ENCODE results near the gene CDCA7.

GRCh38 chr2:173357346-173357745 is 2.7 kb downstream of the CDCA7 start:
- TF ChIP-seq POLR2AphosphoS5 (IDR thresholded peaks at IDR 0.05) (no peak), POLR2A (IDR thresholded peaks at IDR 0.05) (no peak)
- TF ChIP-seq, protein P1, sequence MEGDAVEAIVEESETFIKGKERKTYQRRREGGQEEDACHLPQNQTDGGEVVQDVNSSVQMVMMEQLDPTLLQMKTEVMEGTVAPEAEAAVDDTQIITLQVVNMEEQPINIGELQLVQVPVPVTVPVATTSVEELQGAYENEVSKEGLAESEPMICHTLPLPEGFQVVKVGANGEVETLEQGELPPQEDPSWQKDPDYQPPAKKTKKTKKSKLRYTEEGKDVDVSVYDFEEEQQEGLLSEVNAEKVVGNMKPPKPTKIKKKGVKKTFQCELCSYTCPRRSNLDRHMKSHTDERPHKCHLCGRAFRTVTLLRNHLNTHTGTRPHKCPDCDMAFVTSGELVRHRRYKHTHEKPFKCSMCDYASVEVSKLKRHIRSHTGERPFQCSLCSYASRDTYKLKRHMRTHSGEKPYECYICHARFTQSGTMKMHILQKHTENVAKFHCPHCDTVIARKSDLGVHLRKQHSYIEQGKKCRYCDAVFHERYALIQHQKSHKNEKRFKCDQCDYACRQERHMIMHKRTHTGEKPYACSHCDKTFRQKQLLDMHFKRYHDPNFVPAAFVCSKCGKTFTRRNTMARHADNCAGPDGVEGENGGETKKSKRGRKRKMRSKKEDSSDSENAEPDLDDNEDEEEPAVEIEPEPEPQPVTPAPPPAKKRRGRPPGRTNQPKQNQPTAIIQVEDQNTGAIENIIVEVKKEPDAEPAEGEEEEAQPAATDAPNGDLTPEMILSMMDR (IDR thresholded peaks at IDR 0.05): no peak

All from upper lobe of left lung (tissue), 4 donors.